Measurements from ENCODE around the gene JAZF1. TPM values are rescaled to one million over a fixed set of nuclear protein-coding genes. Genes with fewer than 3 reads are reported as not detected.

JAZF1 gene
- total RNA-seq, 2 experiments from 2014 or later: 3.3 to 4.0 TPM

- no peak overlapping the region for H3K27ac Mint-ChIP-seq
- intact Hi-C loops (cut with micrococcal nuclease): no loop called here
These were observed 44.1 kb upstream of the JAZF1 start for GRCh38 chr7:28224675-28225074.

GRCh38 chr7:28224172-28224571 lies 43.6 kb upstream of the JAZF1 start:
- no peak overlapping the region for H3K4me3 Mint-ChIP-seq
- no peaks in the 10 kb centered on the region for H3K9me3 Mint-ChIP-seq
- H3K27ac Mint-ChIP-seq: no peak overlapping the region
- H3K4me1 Mint-ChIP-seq (ENCODE audit: low read depth): no peaks in the 10 kb centered on the region
- ChIA-PET CTCF (interaction anchor here (0.8 kb wide), 1 partner anchor 127 kb away, joined by 3 read pairs; no protein-coding TSS in a partner anchor), POLR2A (interaction anchor here (0.6 kb wide), 1 partner anchor 506 kb away, joined by 3 read pairs; no protein-coding TSS in a partner anchor)
- H3K36me3 Mint-ChIP-seq (ENCODE audit: low read depth): no peaks in the 10 kb centered on the region
- peaks cover 14% of the 10 kb centered on the region for H3K27me3 Mint-ChIP-seq
- ATAC-seq (no peak), DNase-seq (no peak)
- no peak for TF ChIP-seq CTCF (IDR thresholded peaks at IDR 0.05)
- intact Hi-C loops (cut with micrococcal nuclease): no loop called here

More at GRCh38 chr7:28224675-28225074, 44.1 kb upstream of the JAZF1 start:
- no peak for TF ChIP-seq CTCF (IDR thresholded peaks at IDR 0.05)
- CTCF ChIA-PET: no interaction called here
- no peak for ATAC-seq
- Mint-ChIP-seq H3K9me3 (no peaks in the 10 kb centered on the region), H3K4me1 (ENCODE audit: low read depth) (no peaks in the 10 kb centered on the region), H3K27me3 (peaks cover 11% of the 10 kb centered on the region), H3K4me3 (no peak overlapping the region), H3K36me3 (ENCODE audit: low read depth) (no peaks in the 10 kb centered on the region)
- no peak for DNase-seq
- POLR2A ChIA-PET: no interaction called here

- TF ChIP-seq CTCF (IDR thresholded peaks at IDR 0.05): no peak
- Mint-ChIP-seq H3K4me3 (no peak overlapping the region), H3K27me3 (peaks cover 21% of the 10 kb centered on the region), H3K4me1 (ENCODE audit: low read depth) (no peaks in the 10 kb centered on the region), H3K27ac (no peak overlapping the region), H3K36me3 (ENCODE audit: low read depth) (no peaks in the 10 kb centered on the region), H3K9me3 (no peaks in the 10 kb centered on the region)
- ChIA-PET CTCF (interaction anchor here (0.7 kb wide), 1 partner anchor 126 kb away, joined by 3 read pairs; no protein-coding TSS in a partner anchor), POLR2A (no interaction called here)
- DNase-seq: no peak
- ATAC-seq: no peak
- intact Hi-C loops (cut with micrococcal nuclease): no loop called here
These were observed 42.0 kb upstream of the JAZF1 start for GRCh38 chr7:28222636-28223035.

- DNase-seq: no peak
- Mint-ChIP-seq H3K27me3 (peaks cover 23% of the 10 kb centered on the region), H3K9me3 (no peaks in the 10 kb centered on the region), H3K27ac (no peak overlapping the region), H3K36me3 (ENCODE audit: low read depth) (no peaks in the 10 kb centered on the region), H3K4me3 (no peak overlapping the region), H3K4me1 (ENCODE audit: low read depth) (no peaks in the 10 kb centered on the region)
- POLR2A ChIA-PET: no interaction called here
- intact Hi-C loops (cut with micrococcal nuclease): no loop called here
- no peak for TF ChIP-seq CTCF (IDR thresholded peaks at IDR 0.05)
- ATAC-seq: no peak
- CTCF ChIA-PET: interaction anchor here (0.7 kb wide), 1 partner anchor 123 kb away, joined by 4 read pairs; no protein-coding TSS in a partner anchor
These were observed 39.2 kb upstream of the JAZF1 start for GRCh38 chr7:28219793-28220192.

- H3K36me3 Mint-ChIP-seq (ENCODE audit: low read depth): no peaks in the 10 kb centered on the region
- no peaks in the 10 kb centered on the region for H3K4me1 Mint-ChIP-seq (ENCODE audit: low read depth)
- peaks cover 1% of the 10 kb centered on the region for H3K9me3 Mint-ChIP-seq
- intact Hi-C loops (cut with micrococcal nuclease): no loop called here
- H3K27ac Mint-ChIP-seq: no peak overlapping the region
- POLR2A ChIA-PET: no interaction called here
- ATAC-seq (no peak), DNase-seq (no peak)
- CTCF ChIA-PET: no interaction called here
- H3K4me3 Mint-ChIP-seq: no peak overlapping the region
- no peak for TF ChIP-seq CTCF (IDR thresholded peaks at IDR 0.05)
- peaks cover 31% of the 10 kb centered on the region for H3K27me3 Mint-ChIP-seq
These were observed 36.5 kb upstream of the JAZF1 start for GRCh38 chr7:28217143-28217542.

Measured in activated CD8-positive, alpha-beta T cell treated with anti-CD3 and anti-CD28 coated beads for 36 hours (primary cell).